Dendritic cell treated with granulocyte-macrophage colony-stimulating factor and Interleukin-4, amounts not matched to agents 40 ng/mL and 50 ng/mL, for 4 days (primary cell): ENCODE results near the gene ACTBL2.

Source experiments
- H3K27ac Mint-ChIP-seq: one replicate; pipeline ENCODE4 v1.8.0; 2022; ENCODE audit warnings: mild to moderate bottlenecking, mixed read lengths
- H3K27me3 Mint-ChIP-seq: one replicate; pipeline ENCODE4 v1.8.0; 2022; ENCODE audit warnings: mild to moderate bottlenecking, mixed read lengths
- H3K36me3 Mint-ChIP-seq: one replicate; pipeline ENCODE4 v1.8.0; 2022; ENCODE audit warnings: low read depth, mixed read lengths
- H3K4me1 Mint-ChIP-seq: one replicate; pipeline ENCODE4 v1.8.0; 2022; ENCODE audit warnings: low read depth, mixed read lengths
- H3K4me3 Mint-ChIP-seq: one replicate; pipeline ENCODE4 v1.8.0; 2022; ENCODE audit warnings: mild to moderate bottlenecking, moderate library complexity, mixed read lengths
- H3K9me3 Mint-ChIP-seq: one replicate; pipeline ENCODE4 v1.8.0; 2022; ENCODE audit warnings: mixed read lengths
- intact Hi-C: fragments of 100-400 bp; cut with micrococcal nuclease; formaldehyde crosslinking; loops from one replicate; pipeline ENCODE4 v1.15.0; 2022

ACTBL2 gene

GRCh38 chr5:57448287-57448686 is 34.3 kb downstream of the ACTBL2 start:
- H3K27me3 Mint-ChIP-seq, result no peaks in the 10 kb centered on the region
- H3K4me1 Mint-ChIP-seq, result no peaks in the 10 kb centered on the region
- H3K36me3 Mint-ChIP-seq, result no peaks in the 10 kb centered on the region
- intact Hi-C loops, result no loop called here
- no peak overlapping the region for H3K27ac Mint-ChIP-seq
- H3K9me3 Mint-ChIP-seq, result peaks cover 9% of the 10 kb centered on the region
- no peak overlapping the region for H3K4me3 Mint-ChIP-seq

GRCh38 chr5:57447658-57448057 is 35.0 kb downstream of the ACTBL2 start:
- Mint-ChIP-seq H3K4me1 (no peaks in the 10 kb centered on the region), H3K36me3 (no peaks in the 10 kb centered on the region), H3K27me3 (no peaks in the 10 kb centered on the region), H3K27ac (no peak overlapping the region), H3K9me3 (peaks cover 9% of the 10 kb centered on the region), H3K4me3 (no peak overlapping the region)
- intact Hi-C loops, result no loop called here

GRCh38 chr5:57446966-57447365 is 35.6 kb downstream of the ACTBL2 start:
- intact Hi-C loops, result no loop called here
- no peaks in the 10 kb centered on the region for H3K36me3 Mint-ChIP-seq
- no peak overlapping the region for H3K4me3 Mint-ChIP-seq
- no peaks in the 10 kb centered on the region for H3K27me3 Mint-ChIP-seq
- no peak overlapping the region for H3K27ac Mint-ChIP-seq
- peaks cover 9% of the 10 kb centered on the region for H3K9me3 Mint-ChIP-seq
- H3K4me1 Mint-ChIP-seq, result no peaks in the 10 kb centered on the region

- Mint-ChIP-seq H3K9me3 (peaks cover 9% of the 10 kb centered on the region), H3K27me3 (no peaks in the 10 kb centered on the region), H3K36me3 (no peaks in the 10 kb centered on the region), H3K4me3 (no peak overlapping the region), H3K4me1 (no peaks in the 10 kb centered on the region), H3K27ac (no peak overlapping the region)
- intact Hi-C loops, result no loop called here
These were observed 36.9 kb downstream of the ACTBL2 start for GRCh38 chr5:57445705-57446037.

GRCh38 chr5:57445006-57445704 is 37.5 kb downstream of the ACTBL2 start:
- intact Hi-C loops, result no loop called here
- H3K9me3 Mint-ChIP-seq, result peaks cover 3% of the 10 kb centered on the region
- H3K4me1 Mint-ChIP-seq, result no peaks in the 10 kb centered on the region
- H3K36me3 Mint-ChIP-seq, result no peaks in the 10 kb centered on the region
- no peak overlapping the region for H3K4me3 Mint-ChIP-seq
- H3K27ac Mint-ChIP-seq, result no peak overlapping the region
- H3K27me3 Mint-ChIP-seq, result no peaks in the 10 kb centered on the region

- intact Hi-C loops, result no loop called here
- Mint-ChIP-seq H3K9me3 (no peaks in the 10 kb centered on the region), H3K4me3 (no peak overlapping the region), H3K4me1 (no peaks in the 10 kb centered on the region), H3K27me3 (no peaks in the 10 kb centered on the region), H3K36me3 (no peaks in the 10 kb centered on the region), H3K27ac (no peak overlapping the region)
These were observed 40.4 kb downstream of the ACTBL2 start for GRCh38 chr5:57442080-57442839.

- H3K4me3 Mint-ChIP-seq, result no peak overlapping the region
- H3K36me3 Mint-ChIP-seq, result no peaks in the 10 kb centered on the region
- no peak overlapping the region for H3K27ac Mint-ChIP-seq
- no peaks in the 10 kb centered on the region for H3K27me3 Mint-ChIP-seq
- H3K9me3 Mint-ChIP-seq, result no peaks in the 10 kb centered on the region
- intact Hi-C loops, result no loop called here
- no peaks in the 10 kb centered on the region for H3K4me1 Mint-ChIP-seq
These were observed 41.1 kb downstream of the ACTBL2 start for GRCh38 chr5:57441557-57441956.

GRCh38 chr5:57439601-57440000 is 43.0 kb downstream of the ACTBL2 start:
- Mint-ChIP-seq H3K36me3 (no peaks in the 10 kb centered on the region), H3K27me3 (no peaks in the 10 kb centered on the region), H3K4me3 (no peak overlapping the region), H3K4me1 (no peaks in the 10 kb centered on the region), H3K27ac (no peak overlapping the region), H3K9me3 (no peaks in the 10 kb centered on the region)
- intact Hi-C loops, result no loop called here

- Mint-ChIP-seq H3K9me3 (no peaks in the 10 kb centered on the region), H3K36me3 (no peaks in the 10 kb centered on the region), H3K27me3 (no peaks in the 10 kb centered on the region), H3K27ac (no peak overlapping the region), H3K4me3 (no peak overlapping the region), H3K4me1 (no peaks in the 10 kb centered on the region)
- intact Hi-C loops, result no loop called here
These were observed 44.4 kb downstream of the ACTBL2 start for GRCh38 chr5:57437976-57438805.

GRCh38 chr5:57436586-57436985 is 46.0 kb downstream of the ACTBL2 start:
- H3K36me3 Mint-ChIP-seq, result no peaks in the 10 kb centered on the region
- H3K9me3 Mint-ChIP-seq, result no peaks in the 10 kb centered on the region
- no peaks in the 10 kb centered on the region for H3K4me1 Mint-ChIP-seq
- intact Hi-C loops, result no loop called here
- no peak overlapping the region for H3K27ac Mint-ChIP-seq
- H3K4me3 Mint-ChIP-seq, result no peak overlapping the region
- H3K27me3 Mint-ChIP-seq, result no peaks in the 10 kb centered on the region

- Mint-ChIP-seq H3K4me1 (no peaks in the 10 kb centered on the region), H3K9me3 (no peaks in the 10 kb centered on the region), H3K36me3 (no peaks in the 10 kb centered on the region), H3K27me3 (no peaks in the 10 kb centered on the region), H3K27ac (no peak overlapping the region), H3K4me3 (no peak overlapping the region)
- intact Hi-C loops, result no loop called here
These were observed 46.9 kb downstream of the ACTBL2 start for GRCh38 chr5:57435701-57436134.

- intact Hi-C loops, result no loop called here
- Mint-ChIP-seq H3K9me3 (no peaks in the 10 kb centered on the region), H3K4me1 (no peaks in the 10 kb centered on the region), H3K27ac (no peak overlapping the region), H3K36me3 (no peaks in the 10 kb centered on the region), H3K27me3 (no peaks in the 10 kb centered on the region), H3K4me3 (no peak overlapping the region)
These were observed 47.9 kb downstream of the ACTBL2 start for GRCh38 chr5:57434683-57435082.

GRCh38 chr5:57434227-57434640 is 48.4 kb downstream of the ACTBL2 start:
- no peak overlapping the region for H3K4me3 Mint-ChIP-seq

GRCh38 chr5:57432876-57433275 is 49.7 kb downstream of the ACTBL2 start:
- H3K36me3 Mint-ChIP-seq, result no peaks in the 10 kb centered on the region
- no peak overlapping the region for H3K27ac Mint-ChIP-seq
- H3K4me3 Mint-ChIP-seq, result no peak overlapping the region
- no peaks in the 10 kb centered on the region for H3K9me3 Mint-ChIP-seq
- no peaks in the 10 kb centered on the region for H3K4me1 Mint-ChIP-seq
- intact Hi-C loops, result loop anchor here (2.0 kb wide), 1 partner anchor 134 kb away; no protein-coding TSS in a partner anchor
- no peaks in the 10 kb centered on the region for H3K27me3 Mint-ChIP-seq

More at GRCh38 chr5:57434227-57434640, 48.4 kb downstream of the ACTBL2 start:
- Mint-ChIP-seq H3K27ac (no peak overlapping the region), H3K4me1 (no peaks in the 10 kb centered on the region), H3K27me3 (no peaks in the 10 kb centered on the region), H3K9me3 (no peaks in the 10 kb centered on the region), H3K36me3 (no peaks in the 10 kb centered on the region)
- intact Hi-C loops, result no loop called here
